ENCODE data around the gene CCDC141.

DNA sequence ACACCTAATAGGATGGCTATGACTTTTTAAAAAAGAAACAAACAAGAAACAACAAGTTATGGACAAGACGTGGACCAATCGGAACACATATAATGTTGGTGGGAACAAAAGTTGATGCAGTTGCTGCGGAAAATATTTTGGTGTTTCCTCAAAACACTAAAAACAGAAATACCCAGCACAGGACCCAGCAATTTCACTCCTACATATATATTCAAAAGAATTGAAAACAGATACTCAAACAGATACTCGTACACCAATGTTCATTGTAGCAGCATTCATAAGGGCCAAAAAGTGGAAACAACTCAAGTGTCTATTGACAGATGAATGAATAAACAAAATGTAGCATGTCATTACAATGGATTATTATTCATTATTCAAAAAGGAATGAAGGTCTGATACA lies 12.1 kb downstream of the CCDC141 start:
- TF ChIP-seq, protein P1, sequence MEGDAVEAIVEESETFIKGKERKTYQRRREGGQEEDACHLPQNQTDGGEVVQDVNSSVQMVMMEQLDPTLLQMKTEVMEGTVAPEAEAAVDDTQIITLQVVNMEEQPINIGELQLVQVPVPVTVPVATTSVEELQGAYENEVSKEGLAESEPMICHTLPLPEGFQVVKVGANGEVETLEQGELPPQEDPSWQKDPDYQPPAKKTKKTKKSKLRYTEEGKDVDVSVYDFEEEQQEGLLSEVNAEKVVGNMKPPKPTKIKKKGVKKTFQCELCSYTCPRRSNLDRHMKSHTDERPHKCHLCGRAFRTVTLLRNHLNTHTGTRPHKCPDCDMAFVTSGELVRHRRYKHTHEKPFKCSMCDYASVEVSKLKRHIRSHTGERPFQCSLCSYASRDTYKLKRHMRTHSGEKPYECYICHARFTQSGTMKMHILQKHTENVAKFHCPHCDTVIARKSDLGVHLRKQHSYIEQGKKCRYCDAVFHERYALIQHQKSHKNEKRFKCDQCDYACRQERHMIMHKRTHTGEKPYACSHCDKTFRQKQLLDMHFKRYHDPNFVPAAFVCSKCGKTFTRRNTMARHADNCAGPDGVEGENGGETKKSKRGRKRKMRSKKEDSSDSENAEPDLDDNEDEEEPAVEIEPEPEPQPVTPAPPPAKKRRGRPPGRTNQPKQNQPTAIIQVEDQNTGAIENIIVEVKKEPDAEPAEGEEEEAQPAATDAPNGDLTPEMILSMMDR (IDR thresholded peaks at IDR 0.05): no peak
- no peak for TF ChIP-seq POLR2A (IDR thresholded peaks at IDR 0.05)
